SU-DHL-6 (cell line): ENCODE measurements around the gene ZRSR2.
"Not testable (repeated sequence)": the region's sequence is repeated elsewhere in the genome, so short reads cannot be mapped to it uniquely, and the experiment has no call there.

Experiments used
- H2AFZ ChIP-seq: fragments of 200-600 bp; sonication (generic); 2 replicates; pipeline ENCODE4 v1.6.1; 2014; ENCODE audit warnings: low read depth, mild to moderate bottlenecking, moderate library complexity, mixed read lengths, antibody characterized with exemption, low read length; ENCODE audit not compliant: severe bottlenecking
- H3F3A ChIP-seq: fragments of 200-600 bp; shearing (Covaris generic); 2 replicates; pipeline ENCODE4 v1.6.0; 2016; ENCODE audit warnings: antibody characterized with exemption, mild to moderate bottlenecking; ENCODE audit not compliant: insufficient read depth
- H3K27ac ChIP-seq: fragments of 200-600 bp; sonication (generic); 2 replicates; pipeline ENCODE4 v1.5.1; 2016; ENCODE audit warnings: low read depth, mild to moderate bottlenecking, low read length, moderate library complexity, mixed read lengths
- H3K27me3 ChIP-seq: fragments of 200-600 bp; sonication (generic), shearing (Covaris generic); 2 replicates; pipeline ENCODE4 v1.6.0; 2014; ENCODE audit warnings: mild to moderate bottlenecking, low read length
- H3K36me3 ChIP-seq: fragments of 200-600 bp; sonication (generic); 2 replicates; pipeline ENCODE4 v1.6.1; 2014; ENCODE audit warnings: mild to moderate bottlenecking, low read length, mixed read lengths
- H3K4me2 ChIP-seq: fragments of 300-600, 200-600 bp; shearing (Covaris generic), sonication (generic); 2 replicates; pipeline ENCODE4 v1.6.0; 2014; ENCODE audit warnings: low read length, low read depth, mild to moderate bottlenecking; ENCODE audit not compliant: poor library complexity, severe bottlenecking
- H3K4me3 ChIP-seq: fragments of 200-600 bp; sonication (generic); 2 replicates; pipeline ENCODE4 v1.5.1; 2014; ENCODE audit warnings: antibody characterized with exemption, low read length, mild to moderate bottlenecking, mixed read lengths; ENCODE audit not compliant: insufficient read depth, poor library complexity, severe bottlenecking
- H3K79me2 ChIP-seq: fragments of 200-600 bp; sonication (generic); 2 replicates; pipeline ENCODE4 v1.6.1; 2014; ENCODE audit warnings: mild to moderate bottlenecking, low read length, moderate library complexity; ENCODE audit not compliant: insufficient read depth
- H3K9ac ChIP-seq: fragments of 200-600 bp; sonication (generic); 2 replicates; pipeline ENCODE4 v1.7.0; 2014; ENCODE audit warnings: mild to moderate bottlenecking, low read length
- H3K9me2 ChIP-seq: fragments of 200-600 bp; sonication (generic); replicated peaks from 2 replicates; pipeline ENCODE4 v1.6.1; 2014; ENCODE audit warnings: low read length; ENCODE audit not compliant: insufficient read depth
- H3K9me3 ChIP-seq: fragments of 200-600 bp; sonication (generic); 2 replicates; pipeline ENCODE4 v1.6.1; 2014; ENCODE audit warnings: low read length, mixed read lengths; ENCODE audit not compliant: insufficient read depth
- H4K20me1 ChIP-seq: fragments of 200-600 bp; sonication (generic); 2 replicates; pipeline ENCODE4 v1.6.1; 2014; ENCODE audit warnings: low read depth, mild to moderate bottlenecking, antibody characterized with exemption, low read length, moderate library complexity, mixed read lengths
- EZH2phosphoT487 ChIP-seq: fragments of 200-600 bp; sonication (generic), shearing (Covaris generic); conservative IDR thresholded peaks from 2 replicates; pipeline ENCODE4 v1.6.1; 2018; ENCODE audit warnings: mild to moderate bottlenecking, antibody characterized with exemption, low read length, moderate library complexity, mixed read lengths
- TF ChIP-seq, protein P1 (sequence below): fragments of 200-600 bp; sonication (generic); IDR thresholded peaks from one replicate; pipeline ENCODE4 v1.5.1; 2017; ENCODE audit warnings: antibody characterized with exemption, mild to moderate bottlenecking, low read length, moderate library complexity; ENCODE audit not compliant: insufficient read depth, poor library complexity, severe bottlenecking

Gene ZRSR2

DNA sequence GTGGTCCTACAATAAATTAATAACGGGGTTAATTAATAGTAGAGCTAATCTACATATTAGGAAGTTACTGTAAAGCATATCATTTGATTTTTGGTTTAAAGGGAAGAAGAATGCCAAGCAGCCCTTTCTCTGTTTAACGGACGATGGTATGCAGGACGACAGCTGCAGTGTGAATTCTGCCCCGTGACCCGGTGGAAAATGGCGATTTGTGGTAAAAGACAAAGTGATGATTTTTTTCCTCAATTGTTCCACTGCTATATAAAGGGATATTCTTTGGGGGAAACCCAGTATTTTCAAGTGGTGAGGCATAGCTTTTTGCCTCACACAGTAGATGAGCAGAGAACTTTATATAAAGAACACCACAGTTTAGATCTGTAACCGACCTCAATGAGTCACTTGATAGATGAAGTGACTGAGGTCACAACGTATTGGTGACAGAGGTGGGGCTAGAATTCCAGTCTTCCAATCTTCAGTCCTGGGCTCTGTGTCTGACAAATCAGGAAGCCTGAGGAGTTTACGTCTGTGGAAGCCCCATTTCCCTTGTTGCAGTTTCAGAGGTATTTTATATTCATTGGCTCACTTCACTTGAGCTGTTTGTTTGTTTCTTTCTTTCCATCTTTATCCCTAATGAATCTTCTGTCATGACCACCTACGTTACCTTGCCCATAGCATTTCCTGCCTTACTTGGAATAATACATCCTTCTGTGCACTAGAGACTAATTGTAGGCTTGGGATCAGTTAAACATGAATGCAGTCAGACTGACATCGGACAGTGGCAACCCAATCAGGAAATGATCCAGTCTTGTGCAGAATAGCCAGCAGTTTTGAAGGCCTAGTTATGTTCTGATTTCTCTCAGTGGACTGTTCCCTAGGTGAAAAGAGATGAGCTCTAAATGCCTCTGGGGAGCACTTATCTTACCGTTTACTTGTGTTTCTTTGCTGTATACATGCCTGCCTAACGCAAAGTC is 30.1 kb downstream of the ZRSR2 start:
- H3K9me2 ChIP-seq, result no peaks in the 10 kb centered on the region
- H3K27me3 ChIP-seq, result no peaks in the 10 kb centered on the region
- no peaks in the 10 kb centered on the region for H3K79me2 ChIP-seq
- H3K4me3 ChIP-seq, result no peak overlapping the region
- no peaks in the 10 kb centered on the region for H3K9me3 ChIP-seq
- TF ChIP-seq, protein P1, sequence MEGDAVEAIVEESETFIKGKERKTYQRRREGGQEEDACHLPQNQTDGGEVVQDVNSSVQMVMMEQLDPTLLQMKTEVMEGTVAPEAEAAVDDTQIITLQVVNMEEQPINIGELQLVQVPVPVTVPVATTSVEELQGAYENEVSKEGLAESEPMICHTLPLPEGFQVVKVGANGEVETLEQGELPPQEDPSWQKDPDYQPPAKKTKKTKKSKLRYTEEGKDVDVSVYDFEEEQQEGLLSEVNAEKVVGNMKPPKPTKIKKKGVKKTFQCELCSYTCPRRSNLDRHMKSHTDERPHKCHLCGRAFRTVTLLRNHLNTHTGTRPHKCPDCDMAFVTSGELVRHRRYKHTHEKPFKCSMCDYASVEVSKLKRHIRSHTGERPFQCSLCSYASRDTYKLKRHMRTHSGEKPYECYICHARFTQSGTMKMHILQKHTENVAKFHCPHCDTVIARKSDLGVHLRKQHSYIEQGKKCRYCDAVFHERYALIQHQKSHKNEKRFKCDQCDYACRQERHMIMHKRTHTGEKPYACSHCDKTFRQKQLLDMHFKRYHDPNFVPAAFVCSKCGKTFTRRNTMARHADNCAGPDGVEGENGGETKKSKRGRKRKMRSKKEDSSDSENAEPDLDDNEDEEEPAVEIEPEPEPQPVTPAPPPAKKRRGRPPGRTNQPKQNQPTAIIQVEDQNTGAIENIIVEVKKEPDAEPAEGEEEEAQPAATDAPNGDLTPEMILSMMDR, result no peak
- no peak for TF ChIP-seq EZH2phosphoT487
- H3K36me3 ChIP-seq, result peaks cover 10% of the 10 kb centered on the region; the same call in 1 of the 2 replicates
- no peak overlapping the region for H3K9ac ChIP-seq
- no peak overlapping the region for H3K4me2 ChIP-seq
- H4K20me1 ChIP-seq, result no peaks in the 10 kb centered on the region
- peaks cover 2% of the 10 kb centered on the region; the same call in 1 of the 2 replicates for H3F3A ChIP-seq
- H3K27ac ChIP-seq, result no peak overlapping the region
- H2AFZ ChIP-seq, result no peak overlapping the region

DNA sequence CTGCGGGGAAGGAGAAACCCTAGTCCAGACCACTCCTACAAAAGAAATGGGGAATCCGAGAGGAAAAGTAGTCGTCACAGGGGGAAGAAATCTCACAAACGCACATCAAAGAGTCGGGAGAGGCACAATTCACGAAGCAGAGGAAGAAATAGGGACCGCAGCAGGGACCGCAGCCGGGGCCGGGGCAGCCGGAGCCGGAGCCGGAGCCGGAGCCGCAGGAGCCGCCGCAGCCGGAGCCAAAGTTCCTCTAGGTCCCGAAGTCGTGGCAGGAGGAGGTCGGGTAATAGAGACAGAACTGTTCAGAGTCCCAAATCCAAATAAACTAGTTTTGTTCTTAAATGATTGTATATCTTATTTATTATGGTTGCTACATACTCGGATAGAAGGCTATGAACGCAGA is 32.6 kb downstream of the ZRSR2 start:
- Histone ChIP-seq H3K4me3 (no peak overlapping the region), H3F3A (peaks cover 12% of the 10 kb centered on the region; the same call in 1 of the 2 replicates), H3K79me2 (no peaks in the 10 kb centered on the region), H3K9me3 (no peaks in the 10 kb centered on the region), H3K9ac (no peak overlapping the region), H3K9me2 (no peaks in the 10 kb centered on the region), H3K27me3 (no peaks in the 10 kb centered on the region), H4K20me1 (no peaks in the 10 kb centered on the region), H3K4me2 (no peak overlapping the region), H2AFZ (no peak overlapping the region), H3K27ac (no peak overlapping the region), H3K36me3 (no peaks in the 10 kb centered on the region)
- TF ChIP-seq EZH2phosphoT487, result no peak

DNA sequence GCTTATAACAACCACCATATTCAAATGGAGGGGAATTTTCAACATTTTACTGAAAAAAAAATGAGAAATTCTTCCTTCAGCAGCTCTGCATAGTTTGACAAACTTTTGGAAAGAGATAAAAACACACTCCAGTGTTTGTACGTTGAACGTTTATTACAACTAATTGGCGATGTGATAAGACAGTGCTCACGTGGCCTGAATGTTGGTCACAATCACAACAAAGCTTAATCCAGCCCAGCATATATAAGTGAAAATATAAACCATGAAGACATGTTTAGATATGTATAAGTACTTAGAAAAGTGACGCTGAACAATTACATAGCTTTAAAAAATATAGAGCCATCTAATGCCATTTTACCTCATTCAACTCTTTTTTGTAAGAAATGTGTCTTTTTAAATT is 35.7 kb downstream of the ZRSR2 start:
- Histone ChIP-seq H3K27ac (no peak overlapping the region), H3K4me3 (no peak overlapping the region), H3K27me3 (no peaks in the 10 kb centered on the region), H2AFZ (no peak overlapping the region), H3K9me3 (no peaks in the 10 kb centered on the region), H4K20me1 (no peaks in the 10 kb centered on the region), H3K9ac (no peak overlapping the region), H3K4me2 (no peak overlapping the region), H3K79me2 (no peaks in the 10 kb centered on the region), H3K36me3 (peaks cover 3% of the 10 kb centered on the region; the same call in 1 of the 2 replicates), H3F3A (peaks cover 12% of the 10 kb centered on the region; the same call in 1 of the 2 replicates), H3K9me2 (no peaks in the 10 kb centered on the region)
- no peak for TF ChIP-seq EZH2phosphoT487
- TF ChIP-seq, protein P1, result no peak

DNA sequence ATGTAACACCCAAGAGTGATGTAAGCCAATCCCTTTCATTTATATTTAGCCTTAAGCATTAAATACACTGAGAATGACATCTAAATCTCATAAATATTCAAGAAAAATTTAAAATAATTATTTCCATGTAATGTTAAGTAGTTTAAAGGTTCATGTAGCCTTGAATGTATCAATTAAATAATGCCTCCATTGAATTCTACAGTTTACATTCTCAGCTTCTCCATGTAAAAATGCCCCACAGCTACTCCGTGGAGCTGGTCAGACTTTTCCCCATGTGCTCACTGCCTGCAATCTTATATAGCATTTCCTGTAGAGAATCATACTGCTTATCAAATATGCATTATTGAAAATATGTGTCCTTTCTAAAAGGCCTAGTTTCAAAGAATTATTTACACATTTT is 38.9 kb downstream of the ZRSR2 start:
- no peaks in the 10 kb centered on the region for H3K79me2 ChIP-seq
- no peaks in the 10 kb centered on the region for H3K27me3 ChIP-seq
- no peak overlapping the region for H2AFZ ChIP-seq
- no peak overlapping the region for H3K27ac ChIP-seq
- no peaks in the 10 kb centered on the region for H3K9me2 ChIP-seq
- TF ChIP-seq EZH2phosphoT487, result no peak
- TF ChIP-seq, protein P1, result no peak
- peaks cover 12% of the 10 kb centered on the region; the same call in 1 of the 2 replicates for H3F3A ChIP-seq
- H4K20me1 ChIP-seq, result no peaks in the 10 kb centered on the region
- H3K9ac ChIP-seq, result no peak overlapping the region
- H3K36me3 ChIP-seq, result peaks cover 3% of the 10 kb centered on the region; the same call in 1 of the 2 replicates
- H3K4me3 ChIP-seq, result no peak overlapping the region
- no peaks in the 10 kb centered on the region for H3K9me3 ChIP-seq
- H3K4me2 ChIP-seq, result no peak overlapping the region

DNA sequence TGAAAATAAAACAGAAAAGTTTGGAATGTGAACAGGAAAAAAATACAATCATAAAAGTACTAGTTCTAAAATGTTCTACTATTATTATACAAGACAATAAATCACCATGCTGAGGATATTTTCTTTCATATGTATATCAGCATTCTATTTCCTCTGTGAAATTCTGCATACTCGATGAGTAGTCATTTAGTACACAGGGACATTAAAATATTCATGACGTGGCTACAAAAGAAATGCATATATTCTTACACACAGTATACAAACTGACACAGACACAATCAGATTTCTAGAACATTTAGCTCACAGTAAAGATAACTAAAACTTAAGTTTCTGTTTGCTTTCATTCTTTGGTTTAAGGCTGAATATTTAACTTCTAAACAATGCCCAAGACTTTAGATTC is 41.1 kb downstream of the ZRSR2 start:
- H3K79me2 ChIP-seq, H3K27ac ChIP-seq, H3K9ac ChIP-seq, H3F3A ChIP-seq, H3K36me3 ChIP-seq, H3K9me2 ChIP-seq, H2AFZ ChIP-seq, H3K27me3 ChIP-seq, H3K9me3 ChIP-seq, H3K4me2 ChIP-seq, H4K20me1 ChIP-seq, H3K4me3 ChIP-seq: not testable (repeated sequence)
